Aorta (tissue), 5 donors: ENCODE measurements around the gene C1orf56. TPM values are rescaled to one million over a fixed set of nuclear protein-coding genes. Genes with fewer than 3 reads are reported as not detected.
A peak's percentile ranks its signal among the peaks of the same experiment; 100 is the strongest.

ENCODE experiments used
- ATAC-seq: fragments of 200-7000 bp; cut with Tn5 transposase; one replicate; pipeline ENCODE4 v1.9.1; 2022; ENCODE audit warnings: moderate library complexity; ENCODE audit not compliant: low FRiP score
- DNase-seq, 2 donors: peaks; one replicate each; pipeline ENCODE4 v3.0.0-alpha.2; 2020
- H3K27ac ChIP-seq, 2 donors: one replicate each; pipeline ENCODE4 v1.5.1; 2013; ENCODE audit warnings: low read length in 2 of 2, mild to moderate bottlenecking in 2 of 2, moderate library complexity in 2 of 2, control low read depth in 1 of 2, inconsistent platforms in 1 of 2, low read depth in 1 of 2
- H3K27me3 ChIP-seq, 2 donors: one replicate each; pipeline ENCODE4 v1.6.1; 2013; ENCODE audit warnings: control low read depth in 1 of 2, low read length in 1 of 2, mild to moderate bottlenecking in 1 of 2, moderate library complexity in 1 of 2; ENCODE audit not compliant: insufficient read depth in 2 of 2, control insufficient read depth in 1 of 2
- H3K36me3 ChIP-seq, 2 donors: one replicate each; pipeline ENCODE4 v1.6.1; 2013; ENCODE audit warnings: control low read depth in 1 of 2, low read length in 1 of 2, mild to moderate bottlenecking in 1 of 2; ENCODE audit not compliant: insufficient read depth in 2 of 2, control insufficient read depth in 1 of 2
- H3K4me1 ChIP-seq, 2 donors: one replicate each; pipeline ENCODE4 v1.6.1; 2013; ENCODE audit warnings: low read length in 2 of 2, control low read depth in 1 of 2, mild to moderate bottlenecking in 1 of 2, moderate library complexity in 1 of 2; ENCODE audit not compliant: insufficient read depth in 2 of 2, control insufficient read depth in 1 of 2
- H3K4me3 ChIP-seq, 2 donors: one replicate each; pipeline ENCODE4 v1.5.1; 2013; ENCODE audit warnings: low read length in 2 of 2, control low read depth in 1 of 2, mild to moderate bottlenecking in 1 of 2
- H3K9me3 ChIP-seq: one replicate; pipeline ENCODE4 v1.6.1; 2013; ENCODE audit warnings: mild to moderate bottlenecking, low read length; ENCODE audit not compliant: control insufficient read depth
- WGBS, 2 donors: extraction: QIAGEN DNeasy Blood & Tissue Kit; methylation state at CpG; one replicate each; pipeline ENCODE4 v1.1.7; 2013; 5-methylcytosine and 5-hydroxymethylcytosine counted together
- intact Hi-C, 2 donors: fragments of 100-400 bp; cut with DNase I; formaldehyde crosslinking; loops; one replicate each; pipeline versions ENCODE4 v1.14.2 to v1.15.0; 2022
- polyA plus RNA-seq, 2 donors: library from polyadenylated mRNA; stranded (reverse); fragments of 200-250 nt; gene quantifications; one replicate each; pipeline ENCODE4 v1.2.3, GENCODE V29; 2013
- total RNA-seq, 2 donors: library from RNA; stranded (reverse); fragmentation: NEBNext Ultra II Directional; extraction: Animal tissue kit (Norgen Biotek cat#: 25700); gene quantifications; one replicate each; pipeline ENCODE4 v1.2.1, GENCODE V29; 2021
- donor health status: healthy with polysubstance abuse.
- donor health status: Bipolar disorder and iron deficiency.
- donor health status: DM: no; HTN: no; CAD: no.
- donor health status: DM: no; HTN: no; CAD: no.
- donor health status: DM: yes; HTN: yes; CAD: no.

C1orf56 gene
- total and polyA plus RNA-seq, 4 donors, result 1.8 to 3.8 (median 2.8) TPM

DNA sequence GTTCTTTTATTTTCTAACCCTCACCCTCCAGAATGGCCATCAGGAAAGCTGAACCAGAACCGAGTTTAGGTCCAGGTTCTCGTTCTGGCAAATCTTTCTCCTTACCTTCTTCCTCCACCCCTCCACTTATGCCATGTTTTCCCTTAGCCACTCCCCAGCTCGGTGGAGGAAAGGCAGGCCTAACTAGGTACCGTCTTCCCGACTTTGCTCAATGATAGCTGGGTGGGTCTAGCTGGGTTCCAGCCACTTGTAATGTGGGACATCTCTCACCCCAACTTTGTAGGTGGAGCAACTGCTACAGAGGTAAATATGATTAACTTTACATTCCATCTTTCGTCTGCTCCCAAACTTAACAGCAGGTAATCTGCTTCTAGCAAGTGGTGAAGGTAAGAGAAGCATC is 10.5 kb upstream of the C1orf56 start:
- H3K4me3 ChIP-seq, result no peak overlapping the region
- DNase-seq, result no peak
- intact Hi-C loops, result no loop called here
- WGBS, 2 donors, result 83 to 90% methylated on average over 6 of the region's 6 CpGs
- no peaks in the 10 kb centered on the region for H3K4me1 ChIP-seq
- no peak overlapping the region for H3K27ac ChIP-seq
- H3K36me3 ChIP-seq, result peaks cover 0 to 10% of the 10 kb centered on the region in 2 donors
- no peak for ATAC-seq
- H3K27me3 ChIP-seq, result no peaks in the 10 kb centered on the region
- no peaks in the 10 kb centered on the region for H3K9me3 ChIP-seq

DNA sequence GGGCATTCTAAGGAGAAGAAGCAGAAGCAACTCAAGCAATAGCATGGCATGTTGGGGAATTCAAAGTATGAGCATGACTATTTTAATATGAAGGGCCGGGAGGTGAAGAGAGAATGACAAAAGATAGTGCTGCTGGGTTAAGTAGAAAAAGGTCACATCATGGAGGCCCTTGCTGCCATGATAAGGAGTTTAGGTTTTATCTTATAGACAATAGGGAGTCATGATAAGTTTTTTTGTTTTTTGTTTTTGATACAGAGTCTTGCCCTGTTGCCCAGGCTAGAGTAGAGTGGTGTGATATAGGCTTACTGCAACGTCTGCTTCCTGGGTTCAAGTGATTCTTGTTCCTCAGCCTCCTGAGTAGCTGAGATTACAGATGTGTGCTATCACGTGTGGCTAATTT is 8.0 kb upstream of the C1orf56 start:
- peaks cover 0 to 7% of the 10 kb centered on the region in 2 donors for H3K36me3 ChIP-seq
- WGBS, 2 donors, result 90 to 94% methylated on average over 3 of the region's 3 CpGs
- no peaks in the 10 kb centered on the region for H3K9me3 ChIP-seq
- intact Hi-C loops, result no loop called here
- H3K4me3 ChIP-seq, result no peak overlapping the region
- no peaks in the 10 kb centered on the region for H3K27me3 ChIP-seq
- H3K4me1 ChIP-seq, result no peaks in the 10 kb centered on the region
- no peak overlapping the region for H3K27ac ChIP-seq
- ATAC-seq (no peak), DNase-seq (no peak)

DNA sequence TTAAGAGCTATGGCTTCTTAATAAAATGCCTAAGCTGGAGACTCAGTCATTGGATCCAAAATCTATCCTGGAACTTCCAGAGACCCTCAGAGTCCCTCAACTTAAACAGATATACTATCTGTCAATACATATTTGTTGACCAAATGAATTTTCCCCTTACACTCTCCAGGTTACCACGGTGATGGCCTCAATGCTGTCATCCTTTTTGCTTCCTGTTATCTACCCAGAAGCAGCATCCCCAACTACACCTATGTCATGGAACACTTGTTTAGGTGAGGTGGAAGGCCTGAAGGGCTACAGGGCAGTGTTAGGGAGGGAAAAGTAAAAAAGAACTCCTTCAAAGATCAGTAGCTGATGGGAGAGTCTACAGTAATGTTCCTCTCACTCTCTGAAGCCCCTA is 4.4 kb upstream of the C1orf56 start:
- Histone ChIP-seq H3K4me3 (no peak overlapping the region), H3K27me3 (no peaks in the 10 kb centered on the region), H3K36me3 (no peaks in the 10 kb centered on the region), H3K4me1 (no peaks in the 10 kb centered on the region), H3K9me3 (no peaks in the 10 kb centered on the region), H3K27ac (no peak overlapping the region)
- no peak for DNase-seq
- intact Hi-C loops, result no loop called here
- 90 to 92% methylated on average over 1 of the region's 1 CpG for WGBS, 2 donors
- ATAC-seq, result no peak

DNA sequence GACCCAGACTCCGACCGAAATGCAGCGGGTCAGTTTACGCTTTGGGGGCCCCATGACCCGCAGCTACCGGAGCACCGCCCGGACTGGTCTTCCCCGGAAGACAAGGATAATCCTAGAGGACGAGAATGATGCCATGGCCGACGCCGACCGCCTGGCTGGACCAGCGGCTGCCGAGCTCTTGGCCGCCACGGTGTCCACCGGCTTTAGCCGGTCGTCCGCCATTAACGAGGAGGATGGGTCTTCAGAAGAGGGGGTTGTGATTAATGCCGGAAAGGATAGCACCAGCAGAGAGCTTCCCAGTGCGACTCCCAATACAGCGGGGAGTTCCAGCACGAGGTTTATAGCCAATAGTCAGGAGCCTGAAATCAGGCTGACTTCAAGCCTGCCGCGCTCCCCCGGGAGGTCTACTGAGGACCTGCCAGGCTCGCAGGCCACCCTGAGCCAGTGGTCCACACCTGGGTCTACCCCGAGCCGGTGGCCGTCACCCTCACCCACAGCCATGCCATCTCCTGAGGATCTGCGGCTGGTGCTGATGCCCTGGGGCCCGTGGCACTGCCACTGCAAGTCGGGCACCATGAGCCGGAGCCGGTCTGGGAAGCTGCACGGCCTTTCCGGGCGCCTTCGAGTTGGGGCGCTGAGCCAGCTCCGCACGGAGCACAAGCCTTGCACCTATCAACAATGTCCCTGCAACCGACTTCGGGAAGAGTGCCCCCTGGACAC is 534 bp downstream of the C1orf56 start:
- Histone ChIP-seq H3K4me3 (peak overlapping the region; percentile 51 to 82), H3K4me1 (no peaks in the 10 kb centered on the region), H3K27ac (peak overlapping the region in 1 of 2 donors; percentile 41), H3K27me3 (no peaks in the 10 kb centered on the region), H3K36me3 (peaks cover 0 to 2% of the 10 kb centered on the region in 2 donors), H3K9me3 (no peaks in the 10 kb centered on the region)
- intact Hi-C loops, result no loop called here
- DNase-seq (peak; percentile 79 to 88), ATAC-seq (peak; percentile 85)
- WGBS, 2 donors, result 0 to 1% methylated on average over 48 of the region's 48 CpGs

DNA sequence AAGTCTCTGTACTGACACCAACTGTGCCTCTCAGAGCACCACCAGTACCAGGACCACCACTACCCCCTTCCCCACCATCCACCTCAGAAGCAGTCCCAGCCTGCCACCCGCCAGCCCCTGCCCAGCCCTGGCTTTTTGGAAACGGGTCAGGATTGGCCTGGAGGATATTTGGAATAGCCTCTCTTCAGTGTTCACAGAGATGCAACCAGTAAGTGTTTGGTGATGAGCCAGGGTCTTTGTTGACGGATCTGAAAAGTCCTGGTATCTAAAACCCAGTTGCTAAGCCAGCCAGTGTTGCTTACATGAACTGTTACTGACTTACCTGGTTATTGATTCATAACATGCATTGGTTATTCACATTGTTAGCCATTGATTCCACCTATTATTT is 1.1 kb downstream of the C1orf56 start:
- intact Hi-C loops, result no loop called here
- ATAC-seq (no peak), DNase-seq (no peak)
- H3K4me1 ChIP-seq, result no peaks in the 10 kb centered on the region
- no peaks in the 10 kb centered on the region for H3K9me3 ChIP-seq
- WGBS, 2 donors, result 2 to 5% methylated on average over 3 of the region's 3 CpGs
- H3K36me3 ChIP-seq, result peaks cover 0 to 2% of the 10 kb centered on the region in 2 donors
- H3K27ac ChIP-seq, result peak overlapping the region in 1 of 2 donors; percentile 16
- H3K4me3 ChIP-seq, result peak overlapping the region in 1 of 2 donors; percentile 51
- no peaks in the 10 kb centered on the region for H3K27me3 ChIP-seq

DNA sequence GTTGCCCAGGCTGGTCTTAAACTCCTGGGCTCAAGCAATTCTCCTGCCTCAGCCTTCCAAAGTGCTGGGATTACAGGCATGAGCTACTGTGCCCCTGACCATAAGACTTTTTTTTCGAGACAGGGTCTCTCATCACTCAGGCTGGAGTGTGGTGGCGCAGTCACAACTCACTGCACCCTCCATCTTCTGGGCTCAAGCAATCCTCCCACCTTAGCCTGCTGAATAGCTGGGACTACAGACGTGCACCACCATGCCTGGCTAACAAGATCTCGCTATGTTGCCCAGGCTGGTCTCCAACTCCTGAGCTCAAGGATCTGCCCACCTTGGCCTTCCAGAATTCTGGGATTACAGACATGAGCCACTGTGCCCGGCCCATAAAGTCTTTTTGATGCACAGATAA is 1.9 kb downstream of the C1orf56 start:
- Histone ChIP-seq H3K27me3 (no peaks in the 10 kb centered on the region), H3K4me3 (no peak overlapping the region), H3K4me1 (no peaks in the 10 kb centered on the region), H3K36me3 (peaks cover 0 to 2% of the 10 kb centered on the region in 2 donors), H3K9me3 (no peaks in the 10 kb centered on the region), H3K27ac (peak overlapping the region in 1 of 2 donors; percentile 21)
- WGBS, 2 donors, result 80 to 82% methylated on average over 5 of the region's 5 CpGs
- DNase-seq, result no peak
- no peak for ATAC-seq
- intact Hi-C loops, result no loop called here

DNA sequence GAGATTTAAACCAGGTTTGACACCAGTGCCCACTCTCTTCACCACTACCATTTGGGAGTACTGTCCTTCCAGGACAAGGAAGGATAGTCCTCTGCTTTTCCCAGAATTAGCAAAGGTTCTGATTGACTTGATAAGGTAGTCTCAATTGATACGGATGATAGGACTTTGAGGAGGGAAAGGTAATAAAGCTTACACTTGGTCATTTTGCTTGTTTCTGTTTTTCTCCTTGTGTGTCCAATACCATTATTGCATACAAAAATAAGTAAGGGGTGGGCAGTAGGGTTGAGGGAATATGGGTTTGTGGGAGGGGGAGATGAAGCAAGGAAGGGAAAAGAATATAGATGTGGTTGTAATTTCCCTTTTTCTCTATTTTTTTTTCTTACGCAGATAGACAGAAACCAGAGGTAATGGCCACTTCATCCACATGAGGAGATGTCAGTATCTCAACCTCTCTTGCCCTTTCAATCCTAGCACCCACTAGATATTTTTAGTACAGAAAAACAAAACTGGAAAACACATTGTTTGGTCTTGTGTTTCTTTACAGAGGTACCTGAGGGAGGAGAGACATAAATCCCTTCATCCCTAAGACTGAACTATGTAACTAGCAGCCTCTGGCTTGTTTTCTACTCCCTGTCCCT is 2.6 kb downstream of the C1orf56 start:
- peaks cover 0 to 4% of the 10 kb centered on the region in 2 donors for H3K36me3 ChIP-seq
- ATAC-seq, result no peak
- H3K4me3 ChIP-seq, result no peak overlapping the region
- WGBS, 2 donors, result 77 to 78% methylated on average over 2 of the region's 2 CpGs
- H3K9me3 ChIP-seq, result no peaks in the 10 kb centered on the region
- DNase-seq, result no peak
- no peaks in the 10 kb centered on the region for H3K27me3 ChIP-seq
- intact Hi-C loops, result no loop called here
- H3K27ac ChIP-seq, result no peak overlapping the region
- no peaks in the 10 kb centered on the region for H3K4me1 ChIP-seq

DNA sequence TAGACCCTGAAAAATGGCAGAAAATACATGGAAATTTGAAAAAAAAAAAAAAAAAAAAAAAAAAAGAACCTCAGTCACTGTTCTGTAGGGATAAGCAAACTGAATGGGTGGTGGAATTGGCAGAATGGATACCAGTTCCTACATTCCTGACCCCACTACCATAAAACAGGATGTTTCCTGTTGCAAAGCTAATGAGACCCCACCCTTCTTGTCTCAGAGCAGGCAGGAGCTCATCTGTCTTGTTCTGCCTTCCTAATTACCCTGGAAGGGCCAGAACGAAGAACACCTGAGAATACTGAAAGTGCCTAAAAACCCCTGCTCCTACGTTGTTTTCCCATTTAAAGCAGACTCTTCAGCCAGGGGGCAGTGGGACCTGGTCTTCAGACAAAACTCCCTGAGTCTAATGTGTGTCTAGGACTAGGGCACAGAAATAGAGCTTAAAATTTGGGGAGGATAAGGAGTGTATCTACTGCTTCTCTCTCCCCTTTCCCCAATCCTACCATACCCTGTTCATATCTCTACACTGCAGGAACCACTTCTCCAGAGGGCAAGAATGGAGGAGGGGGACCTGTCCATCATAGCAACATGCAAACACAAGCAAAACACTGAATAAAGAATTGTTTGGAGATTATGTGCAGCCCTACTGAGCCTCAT is 3.9 kb downstream of the C1orf56 start:
- Histone ChIP-seq H3K27ac (no peak overlapping the region), H3K4me3 (no peak overlapping the region), H3K4me1 (peaks cover 0 to 3% of the 10 kb centered on the region in 2 donors), H3K27me3 (no peaks in the 10 kb centered on the region), H3K9me3 (no peaks in the 10 kb centered on the region), H3K36me3 (peaks cover 2 to 10% of the 10 kb centered on the region in 2 donors)
- no peak for DNase-seq
- no peak for ATAC-seq
- 67 to 72% methylated on average over 2 of the region's 2 CpGs for WGBS, 2 donors
- intact Hi-C loops, result no loop called here
